Liver (tissue), 9 donors: ENCODE data around the gene UVSSA. TPM values are rescaled to one million over a fixed set of nuclear protein-coding genes. Genes with fewer than 3 reads are reported as not detected.
A peak's percentile ranks its signal among the peaks of the same experiment; 100 is the strongest.

Experiments
- DNase-seq: peaks from one replicate; pipeline ENCODE4 v3.0.0-alpha.2; 2017; ENCODE audit warnings: low spot score
- H3K27ac ChIP-seq, 2 donors: one replicate each; pipeline ENCODE4 v1.7.0; 2013; ENCODE audit warnings: inconsistent platforms in 2 of 2, low read length in 2 of 2, control low read depth in 1 of 2, low read depth in 1 of 2, mild to moderate bottlenecking in 1 of 2
- H3K27me3 ChIP-seq, 4 donors: one replicate each; pipeline versions ENCODE4 v1.6.1 to v1.7.0; 2013; ENCODE audit warnings: low read length in 3 of 4, inconsistent platforms in 1 of 4, mild to moderate bottlenecking in 1 of 4, moderate library complexity in 1 of 4; ENCODE audit not compliant: control insufficient read depth in 4 of 4, insufficient read depth in 4 of 4
- H3K36me3 ChIP-seq, 4 donors: one replicate each; pipeline versions ENCODE4 v1.6.1 to v1.7.0; 2013; ENCODE audit warnings: low read length in 3 of 4, mild to moderate bottlenecking in 3 of 4, low read depth in 1 of 4, moderate library complexity in 1 of 4; ENCODE audit not compliant: control insufficient read depth in 4 of 4, insufficient read depth in 3 of 4
- H3K4me1 ChIP-seq, 4 donors: one replicate each; pipeline versions ENCODE4 v1.6.1 to v1.7.0; 2013; ENCODE audit warnings: low read length in 3 of 4, mild to moderate bottlenecking in 3 of 4, moderate library complexity in 1 of 4; ENCODE audit not compliant: control insufficient read depth in 4 of 4, insufficient read depth in 4 of 4
- H3K4me3 ChIP-seq, 3 donors: one replicate each; pipeline versions ENCODE4 v1.6.1 to v1.7.0; 2013; ENCODE audit warnings: low read length in 3 of 3, control low read depth in 1 of 3, low read depth in 1 of 3, mild to moderate bottlenecking in 1 of 3
- H3K9ac ChIP-seq, 2 donors: one replicate each; pipeline ENCODE4 v1.7.0; 2013; ENCODE audit warnings: low read length in 2 of 2, mild to moderate bottlenecking in 2 of 2, moderate library complexity in 2 of 2, control low read depth in 1 of 2, low read depth in 1 of 2
- H3K9me3 ChIP-seq, 4 donors: one replicate each; pipeline versions ENCODE4 v1.6.1 to v1.7.0; 2013; ENCODE audit warnings: low read length in 3 of 4; ENCODE audit not compliant: control insufficient read depth in 4 of 4
- EGR1 ChIP-seq, 2 donors: IDR thresholded peaks; 2 replicates each; pipeline ENCODE4 v1.6.1; 2016 to 2018; ENCODE audit warnings: antibody characterized with exemption in 2 of 2, low read depth in 2 of 2
- JUND ChIP-seq, 2 donors: IDR thresholded peaks; 2 replicates each; pipeline ENCODE4 v1.6.1; 2016; ENCODE audit warnings: antibody characterized with exemption in 2 of 2
- RAD21 ChIP-seq, 2 donors: IDR thresholded peaks; 2 replicates each; pipeline ENCODE4 v1.6.1; 2016; ENCODE audit warnings: antibody characterized with exemption in 2 of 2, mild to moderate bottlenecking in 2 of 2
- RXRA ChIP-seq, 2 donors: IDR thresholded peaks; 2 replicates each; pipeline ENCODE4 v1.6.1; 2017 to 2018; ENCODE audit warnings: antibody characterized with exemption in 2 of 2, mild to moderate bottlenecking in 1 of 2
- SP1 ChIP-seq: IDR thresholded peaks from 2 replicates; pipeline ENCODE4 v1.6.1; 2018; ENCODE audit warnings: antibody characterized with exemption, mild to moderate bottlenecking
- TAF1 ChIP-seq: conservative IDR thresholded peaks from 2 replicates; pipeline ENCODE4 v1.6.1; 2016; ENCODE audit warnings: antibody characterized with exemption, mild to moderate bottlenecking
- WGBS: extraction: QIAGEN DNeasy Blood & Tissue Kit; methylation state at CpG from one replicate; pipeline ENCODE4 v1.1.7; 2013; 5-methylcytosine and 5-hydroxymethylcytosine counted together
- polyA plus RNA-seq, 2 donors: library from polyadenylated mRNA; stranded (reverse) in 1 of 2; unstranded in 1 of 2; fragments of 200-250 nt in 1 of 2; fragments of >200 nt in 1 of 2; fragmentation: Nextera tagmentation in 1 of 2; extraction: Ambion mirVana in 1 of 2; gene quantifications; one replicate each; pipeline versions ENCODE4 v1.2.1 to v1.2.3, GENCODE V29; 2013 to 2015
- total RNA-seq, 2 donors: library from RNA; depleted of rRNA; stranded (reverse); fragments of >200 nt; gene quantifications; one replicate each; pipeline ENCODE4 v1.2.3, GENCODE V29; 2014
- TF ChIP-seq, protein P1 (sequence below): fragments of 150-350 bp; IDR thresholded peaks from 2 replicates; pipeline ENCODE4 v1.5.1; 2017; ENCODE audit warnings: improper control_type of control experiment, low read depth, low read length; ENCODE audit not compliant: missing input control
- TF ChIP-seq, protein P2 (sequence below): IDR thresholded peaks from 2 replicates; pipeline ENCODE4 v1.6.1; 2016; ENCODE audit warnings: antibody characterized with exemption
- TF ChIP-seq, protein P3 (sequence below): IDR thresholded peaks from 2 replicates; pipeline ENCODE4 v1.6.1; 2016; ENCODE audit warnings: antibody characterized with exemption
- TF ChIP-seq, protein P4 (sequence below): IDR thresholded peaks from 2 replicates; pipeline ENCODE4 v1.6.1; 2016; ENCODE audit warnings: antibody characterized with exemption, mild to moderate bottlenecking
- donor health status: healthy.
- donor health status: healthy.
- donor health status: healthy.
- donor health status: healthy.
- donor health status: healthy.

Gene UVSSA
- total and polyA plus RNA-seq, 4 donors: 2.2 to 18.3 (median 3.6) TPM

DNA sequence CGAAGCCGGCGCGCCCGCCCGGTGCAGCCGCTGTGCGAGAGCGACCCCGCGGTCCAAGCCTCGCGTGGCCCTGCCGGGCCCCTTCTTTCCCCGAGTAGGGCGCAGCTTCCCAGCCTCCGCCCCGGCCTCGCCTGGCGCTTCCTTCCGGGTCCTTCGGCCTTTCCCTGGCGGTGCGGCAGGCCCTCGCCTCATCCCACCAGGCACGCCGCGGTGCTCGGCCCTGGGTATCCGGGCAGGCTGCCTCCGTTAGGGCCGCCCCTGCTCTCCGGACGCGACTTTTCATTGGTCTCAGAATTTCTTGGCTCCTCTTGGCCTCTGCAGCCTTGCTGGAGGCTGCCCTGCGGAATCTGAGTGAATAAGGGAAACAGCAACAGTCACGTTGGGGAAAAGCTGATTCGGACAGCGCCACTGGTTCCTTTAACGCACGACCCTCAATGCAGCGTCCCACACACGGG lies 429 bp downstream of the UVSSA start:
- peak in 1 of 2 donors; percentile 8 for TF ChIP-seq RAD21 (IDR thresholded peaks at IDR 0.05)
- TF ChIP-seq SP1: no peak
- TF ChIP-seq EGR1 (IDR thresholded peaks at IDR 0.05; ENCODE audit: low read depth in 2 of 2): no peak
- no peak for TF ChIP-seq JUND (IDR thresholded peaks at IDR 0.05)
- no peak for TF ChIP-seq RXRA (IDR thresholded peaks at IDR 0.05)
- no peaks in the 10 kb centered on the region for H3K27me3 ChIP-seq
- H3K9ac ChIP-seq: peak overlapping the region; percentile 84 to 92

DNA sequence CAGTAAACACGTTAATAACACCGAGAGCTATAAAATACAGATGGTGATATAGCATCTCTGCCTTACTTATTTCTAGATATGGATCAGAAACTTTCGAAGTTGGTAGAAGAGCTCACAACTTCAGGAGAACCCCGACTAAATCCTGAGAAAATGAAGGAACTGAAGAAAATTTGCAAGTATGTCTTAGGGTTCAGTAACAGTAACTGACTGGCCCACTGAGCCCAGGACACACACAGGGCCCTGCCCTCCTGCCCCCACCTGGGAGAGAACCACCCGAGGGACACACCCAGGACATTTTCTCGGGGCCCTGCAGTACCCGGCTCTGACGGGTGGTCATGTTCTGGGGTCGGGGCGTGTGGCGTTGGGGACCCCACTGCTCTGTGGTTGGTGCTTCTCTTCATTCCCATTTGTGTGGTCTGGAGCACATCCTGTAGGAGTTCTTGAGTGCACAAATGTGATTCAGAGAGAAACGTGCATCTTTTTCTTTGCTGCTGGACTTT lies 1.1 kb downstream of the UVSSA start:
- TF ChIP-seq, protein P1, sequence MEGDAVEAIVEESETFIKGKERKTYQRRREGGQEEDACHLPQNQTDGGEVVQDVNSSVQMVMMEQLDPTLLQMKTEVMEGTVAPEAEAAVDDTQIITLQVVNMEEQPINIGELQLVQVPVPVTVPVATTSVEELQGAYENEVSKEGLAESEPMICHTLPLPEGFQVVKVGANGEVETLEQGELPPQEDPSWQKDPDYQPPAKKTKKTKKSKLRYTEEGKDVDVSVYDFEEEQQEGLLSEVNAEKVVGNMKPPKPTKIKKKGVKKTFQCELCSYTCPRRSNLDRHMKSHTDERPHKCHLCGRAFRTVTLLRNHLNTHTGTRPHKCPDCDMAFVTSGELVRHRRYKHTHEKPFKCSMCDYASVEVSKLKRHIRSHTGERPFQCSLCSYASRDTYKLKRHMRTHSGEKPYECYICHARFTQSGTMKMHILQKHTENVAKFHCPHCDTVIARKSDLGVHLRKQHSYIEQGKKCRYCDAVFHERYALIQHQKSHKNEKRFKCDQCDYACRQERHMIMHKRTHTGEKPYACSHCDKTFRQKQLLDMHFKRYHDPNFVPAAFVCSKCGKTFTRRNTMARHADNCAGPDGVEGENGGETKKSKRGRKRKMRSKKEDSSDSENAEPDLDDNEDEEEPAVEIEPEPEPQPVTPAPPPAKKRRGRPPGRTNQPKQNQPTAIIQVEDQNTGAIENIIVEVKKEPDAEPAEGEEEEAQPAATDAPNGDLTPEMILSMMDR: no peak
- TF ChIP-seq, protein P2, sequence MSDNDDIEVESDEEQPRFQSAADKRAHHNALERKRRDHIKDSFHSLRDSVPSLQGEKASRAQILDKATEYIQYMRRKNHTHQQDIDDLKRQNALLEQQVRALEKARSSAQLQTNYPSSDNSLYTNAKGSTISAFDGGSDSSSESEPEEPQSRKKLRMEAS: no peak
- TF ChIP-seq RAD21 (IDR thresholded peaks at IDR 0.05) (no peak), TAF1 (no peak)
- TF ChIP-seq, protein P3, sequence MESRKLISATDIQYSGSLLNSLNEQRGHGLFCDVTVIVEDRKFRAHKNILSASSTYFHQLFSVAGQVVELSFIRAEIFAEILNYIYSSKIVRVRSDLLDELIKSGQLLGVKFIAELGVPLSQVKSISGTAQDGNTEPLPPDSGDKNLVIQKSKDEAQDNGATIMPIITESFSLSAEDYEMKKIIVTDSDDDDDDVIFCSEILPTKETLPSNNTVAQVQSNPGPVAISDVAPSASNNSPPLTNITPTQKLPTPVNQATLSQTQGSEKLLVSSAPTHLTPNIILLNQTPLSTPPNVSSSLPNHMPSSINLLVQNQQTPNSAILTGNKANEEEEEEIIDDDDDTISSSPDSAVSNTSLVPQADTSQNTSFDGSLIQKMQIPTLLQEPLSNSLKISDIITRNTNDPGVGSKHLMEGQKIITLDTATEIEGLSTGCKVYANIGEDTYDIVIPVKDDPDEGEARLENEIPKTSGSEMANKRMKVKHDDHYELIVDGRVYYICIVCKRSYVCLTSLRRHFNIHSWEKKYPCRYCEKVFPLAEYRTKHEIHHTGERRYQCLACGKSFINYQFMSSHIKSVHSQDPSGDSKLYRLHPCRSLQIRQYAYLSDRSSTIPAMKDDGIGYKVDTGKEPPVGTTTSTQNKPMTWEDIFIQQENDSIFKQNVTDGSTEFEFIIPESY: no peak
- TF ChIP-seq, protein P4, sequence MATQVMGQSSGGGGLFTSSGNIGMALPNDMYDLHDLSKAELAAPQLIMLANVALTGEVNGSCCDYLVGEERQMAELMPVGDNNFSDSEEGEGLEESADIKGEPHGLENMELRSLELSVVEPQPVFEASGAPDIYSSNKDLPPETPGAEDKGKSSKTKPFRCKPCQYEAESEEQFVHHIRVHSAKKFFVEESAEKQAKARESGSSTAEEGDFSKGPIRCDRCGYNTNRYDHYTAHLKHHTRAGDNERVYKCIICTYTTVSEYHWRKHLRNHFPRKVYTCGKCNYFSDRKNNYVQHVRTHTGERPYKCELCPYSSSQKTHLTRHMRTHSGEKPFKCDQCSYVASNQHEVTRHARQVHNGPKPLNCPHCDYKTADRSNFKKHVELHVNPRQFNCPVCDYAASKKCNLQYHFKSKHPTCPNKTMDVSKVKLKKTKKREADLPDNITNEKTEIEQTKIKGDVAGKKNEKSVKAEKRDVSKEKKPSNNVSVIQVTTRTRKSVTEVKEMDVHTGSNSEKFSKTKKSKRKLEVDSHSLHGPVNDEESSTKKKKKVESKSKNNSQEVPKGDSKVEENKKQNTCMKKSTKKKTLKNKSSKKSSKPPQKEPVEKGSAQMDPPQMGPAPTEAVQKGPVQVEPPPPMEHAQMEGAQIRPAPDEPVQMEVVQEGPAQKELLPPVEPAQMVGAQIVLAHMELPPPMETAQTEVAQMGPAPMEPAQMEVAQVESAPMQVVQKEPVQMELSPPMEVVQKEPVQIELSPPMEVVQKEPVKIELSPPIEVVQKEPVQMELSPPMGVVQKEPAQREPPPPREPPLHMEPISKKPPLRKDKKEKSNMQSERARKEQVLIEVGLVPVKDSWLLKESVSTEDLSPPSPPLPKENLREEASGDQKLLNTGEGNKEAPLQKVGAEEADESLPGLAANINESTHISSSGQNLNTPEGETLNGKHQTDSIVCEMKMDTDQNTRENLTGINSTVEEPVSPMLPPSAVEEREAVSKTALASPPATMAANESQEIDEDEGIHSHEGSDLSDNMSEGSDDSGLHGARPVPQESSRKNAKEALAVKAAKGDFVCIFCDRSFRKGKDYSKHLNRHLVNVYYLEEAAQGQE: no peak
- Histone ChIP-seq H3K9me3 (no peaks in the 10 kb centered on the region), H3K9ac (peak overlapping the region; percentile 84 to 92), H3K4me1 (peaks cover 7 to 26% (median 16%) of the 10 kb centered on the region in 4 donors), H3K27me3 (no peaks in the 10 kb centered on the region), H3K4me3 (peak overlapping the region; percentile 77 to 89 (median 79)), H3K27ac (peak overlapping the region; percentile 95 to 98), H3K36me3 (peaks cover 0 to 4% (median under 1%) of the 10 kb centered on the region in 4 donors)
- WGBS: 79% methylated on average over 12 of the region's 12 CpGs
- no peak for DNase-seq

More for the DNA sequence above, 429 bp downstream of the UVSSA start:
- no peaks in the 10 kb centered on the region for H3K9me3 ChIP-seq
- WGBS: under 1% methylated on average over 43 of the region's 43 CpGs
- H3K36me3 ChIP-seq: peaks cover 0 to 3% (median 0%) of the 10 kb centered on the region in 4 donors
- peak overlapping the region; percentile 77 to 89 (median 79) for H3K4me3 ChIP-seq
- DNase-seq: peak; percentile 62
- H3K4me1 ChIP-seq: peaks cover 7 to 26% (median 16%) of the 10 kb centered on the region in 4 donors
- peak overlapping the region; percentile 95 to 98 for H3K27ac ChIP-seq
